ENCODE measurements around the gene ZNF79.

- TF ChIP-seq FOXM1 (IDR thresholded peaks at IDR 0.05; ENCODE audit: borderline replicate concordance, low read depth) (no peak), RAD21 (IDR thresholded peaks at IDR 0.05; ENCODE audit: low read depth) (no peak), REST (IDR thresholded peaks at IDR 0.05; ENCODE audit: low read depth) (no peak), CEBPB (IDR thresholded peaks at IDR 0.05) (no peak), CREB1 (IDR thresholded peaks at IDR 0.05; ENCODE audit: low read depth) (no peak), TCF12 (IDR thresholded peaks at IDR 0.05; ENCODE audit: low read depth) (no peak), EP300 (IDR thresholded peaks at IDR 0.05; ENCODE audit: borderline replicate concordance) (no peak), TAF1 (IDR thresholded peaks at IDR 0.05; ENCODE audit: low read depth) (no peak)
Measured at GRCh38 chr9:127492616-127493015, 68.4 kb downstream of the ZNF79 start.

Data from Ishikawa (cell line).